HepG2 (cell line): ENCODE measurements around the gene CACNA1D. TPM values are rescaled to one million over a fixed set of nuclear protein-coding genes. Genes with fewer than 3 reads are reported as not detected.
A peak's percentile ranks its signal among the peaks of the same experiment; 100 is the strongest.

ENCODE experiments used
- ARID4A ChIP-seq: sonication (generic); formaldehyde crosslinking; IDR thresholded peaks from 2 replicates; pipeline ENCODE4 v1.5.0; 2020; ENCODE audit warnings: mild to moderate bottlenecking, missing genetic modification reagents, borderline replicate concordance
- ESRRA ChIP-seq: sonication (generic); formaldehyde crosslinking; IDR thresholded peaks from 2 replicates; pipeline ENCODE4 v1.5.1; 2020; ENCODE audit warnings: mild to moderate bottlenecking, low read depth, missing genetic modification reagents
- GFI1 ChIP-seq: sonication (generic); formaldehyde crosslinking; IDR thresholded peaks from 2 replicates; pipeline ENCODE4 v1.5.0; 2020; ENCODE audit warnings: missing genetic modification reagents, mild to moderate bottlenecking, borderline replicate concordance
- GRHL1 ChIP-seq: sonication (generic); formaldehyde crosslinking; conservative IDR thresholded peaks from 2 replicates; pipeline ENCODE4 v1.8.0; 2022; ENCODE audit warnings: missing genetic modification reagents
- NR0B2 ChIP-seq: sonication (generic); formaldehyde crosslinking; IDR thresholded peaks from 2 replicates; pipeline ENCODE4 v1.4.0; 2020; ENCODE audit warnings: mild to moderate bottlenecking, missing genetic modification reagents
- POLR2A ChIP-seq, 2 experiments: IDR thresholded peaks; 2 replicates each; pipeline ENCODE4 v1.6.1; 2011; ENCODE audit warnings: low read depth in 2 of 2, low read length in 2 of 2, mild to moderate bottlenecking in 1 of 2, moderate library complexity in 1 of 2; ENCODE audit not compliant: insufficient read depth in 1 of 2
- PRDM4 ChIP-seq: sonication (generic); formaldehyde crosslinking; IDR thresholded peaks from 2 replicates; pipeline ENCODE4 v1.9.0; 2021; ENCODE audit warnings: missing genetic modification reagents, borderline replicate concordance
- RBM22 ChIP-seq: fragments of 200-400 bp; formaldehyde crosslinking; optimal IDR thresholded peaks from 2 replicates; pipeline ENCODE3; 2017; ENCODE audit warnings: mild to moderate bottlenecking, low read length, moderate library complexity
- REPIN1 ChIP-seq: sonication (generic); formaldehyde crosslinking; IDR thresholded peaks from 2 replicates; pipeline ENCODE4 v1.8.0; 2022; ENCODE audit warnings: missing genetic modification reagents, low read depth, mild to moderate bottlenecking, borderline replicate concordance
- SIN3A ChIP-seq: IDR thresholded peaks from 2 replicates; pipeline ENCODE4 v1.6.1; 2011; ENCODE audit warnings: low read depth, mild to moderate bottlenecking, control low read depth, low read length, borderline replicate concordance
- ZNF121 ChIP-seq: sonication (generic); formaldehyde crosslinking; IDR thresholded peaks from 2 replicates; pipeline ENCODE4 v1.5.0; 2020; ENCODE audit warnings: mild to moderate bottlenecking, missing genetic modification reagents
- ZNF333 ChIP-seq: sonication (generic); formaldehyde crosslinking; IDR thresholded peaks from 2 replicates; pipeline ENCODE4 v1.4.0; 2020; ENCODE audit warnings: mild to moderate bottlenecking, missing genetic modification reagents, borderline replicate concordance
- ZNF460 ChIP-seq: sonication (generic); formaldehyde crosslinking; IDR thresholded peaks from 2 replicates; pipeline ENCODE4 v1.5.1; 2020; ENCODE audit warnings: missing genetic modification reagents, mild to moderate bottlenecking, borderline replicate concordance
- ZNF574 ChIP-seq: sonication (generic); formaldehyde crosslinking; IDR thresholded peaks from 2 replicates; pipeline ENCODE4 v1.4.0; 2020; ENCODE audit warnings: missing genetic modification reagents
- ZNF639 ChIP-seq: conservative IDR thresholded peaks from 2 replicates; pipeline ENCODE4 v1.6.1; 2018; ENCODE audit warnings: missing genetic modification reagents
- polyA plus RNA-seq, 8 experiments: library from polyadenylated mRNA; depleted of rRNA in 3 of 8; stranded (reverse) in 7 of 8; unstranded in 1 of 8; fragments of >200 nt; fragmentation: Illumina TruSeq in 4 of 8; extraction: Trizol in 4 of 8; gene quantifications; 2 replicates each; pipeline versions ENCODE4 v1.2.1 to v1.2.3, GENCODE V29; 2011 to 2016; ENCODE audit warnings: low read depth in 4 of 8, missing spikeins in 1 of 8, mixed read lengths in 1 of 8; ENCODE audit not compliant: insufficient read depth in 1 of 8
- total RNA-seq, 5 experiments: library from RNA; depleted of rRNA; stranded (reverse); fragments of >200 nt; fragmentation: Illumina TruSeq; extraction: Trizol; gene quantifications; 2 replicates each; pipeline ENCODE4 v1.2.3, GENCODE V29; 2016; ENCODE audit warnings: low read depth in 1 of 5

CACNA1D gene
- total and polyA plus RNA-seq, 2 of the 13 experiments (the other 11 are each of a cell fraction or from before 2014, with no cell fraction given) = 0.26 to 0.38 TPM

GRCh38 chr3:53841296-53841695 is 346.9 kb downstream of the CACNA1D start (continued):
- TF ChIP-seq GRHL1 (CRISPR knock-in tag) (no peak), ESRRA (CRISPR knock-in tag) (no peak), PRDM4 (CRISPR knock-in tag) (0 out of 2 replicates have a peak, but pooled peaks have one; percentile 35), NR0B2 (CRISPR knock-in tag) (0 out of 2 replicates have a peak, but pooled peaks have one; percentile 27), ZNF333 (CRISPR knock-in tag) (peak; percentile 64; the same call in 1 of the 2 replicates), ZNF639 (no peak), ZNF574 (CRISPR knock-in tag) (peak; percentile 17; the same call in 1 of the 2 replicates), GFI1 (CRISPR knock-in tag) (no peak), ZNF460 (CRISPR knock-in tag) (no peak), SIN3A (no peak), ARID4A (peak; percentile 26; the same call in 1 of the 2 replicates), REPIN1 (CRISPR knock-in tag) (0 out of 2 replicates have a peak, but pooled peaks have one; percentile 49), ZNF121 (no peak), POLR2A (IDR thresholded peaks at IDR 0.05; ENCODE audit: insufficient read depth in 1 of 2, low read depth in 2 of 2, low read length in 2 of 2) (peak in 1 of 2 experiments; percentile 37; a peak in 1 of 4 replicates), RBM22 (peak; percentile 42)
- TF ChIP-seq, all 625 proteins: peak for 40
